Measurements from ENCODE around the gene HIPK3.

- TF ChIP-seq REST (IDR thresholded peaks at IDR 0.05; ENCODE audit: insufficient read depth in 1 of 2, low read depth in 2 of 2, low read length in 2 of 2) (no peak), SIN3A (IDR thresholded peaks at IDR 0.05; ENCODE audit: borderline replicate concordance, insufficient read depth, low read length) (no peak), POLR2AphosphoS5 (IDR thresholded peaks at IDR 0.05; ENCODE audit: low read depth, low read length) (no peak), TAF1 (IDR thresholded peaks at IDR 0.05; ENCODE audit: borderline replicate concordance, insufficient read depth, low read length) (no peak)
Observed at GRCh38 chr11:33280411-33280810, 23.2 kb downstream of the HIPK3 start.
